GM21737 (cell line): ENCODE results near the gene EPC1.
A peak's percentile ranks its signal among the peaks of the same experiment; 100 is the strongest.
"Not testable (repeated sequence)": the region's sequence is repeated elsewhere in the genome, so short reads cannot be mapped to it uniquely, and the experiment has no call there.

Experiments
- ATAC-seq: cut with Tn5 transposase; IDR thresholded peaks from one replicate; pipeline ENCODE4 v1.9.1; 2021; ENCODE audit warnings: mild to moderate bottlenecking, moderate library complexity; ENCODE audit not compliant: unreplicated experiment

Gene EPC1

GRCh38 chr10:32295027-32295426 lies 51.9 kb downstream of the EPC1 start:
- ATAC-seq: no peak

- ATAC-seq: no peak
These were observed 53.4 kb downstream of the EPC1 start for GRCh38 chr10:32293581-32293980.

- no peak for ATAC-seq
These were observed 67.2 kb downstream of the EPC1 start for GRCh38 chr10:32279795-32280194.

GRCh38 chr10:32273336-32273735 lies 73.6 kb downstream of the EPC1 start:
- no peak for ATAC-seq

- no peak for ATAC-seq
These were observed 75.3 kb downstream of the EPC1 start for GRCh38 chr10:32271617-32272016.

GRCh38 chr10:32269343-32270100 lies 77.4 kb downstream of the EPC1 start:
- no peak for ATAC-seq

GRCh38 chr10:32268788-32269187 lies 78.2 kb downstream of the EPC1 start:
- no peak for ATAC-seq

GRCh38 chr10:32266979-32267378 lies 80.0 kb downstream of the EPC1 start:
- ATAC-seq: no peak

- ATAC-seq: no peak
These were observed 80.4 kb downstream of the EPC1 start for GRCh38 chr10:32266566-32266965.

GRCh38 chr10:32265756-32266155 lies 81.2 kb downstream of the EPC1 start:
- ATAC-seq: no peak

GRCh38 chr10:32263300-32263699 lies 83.7 kb downstream of the EPC1 start:
- no peak for ATAC-seq

- ATAC-seq: no peak
These were observed 87.4 kb downstream of the EPC1 start for GRCh38 chr10:32259551-32259950.

- ATAC-seq: peak; percentile 66
These were observed 90.1 kb downstream of the EPC1 start for GRCh38 chr10:32256613-32257437.

GRCh38 chr10:32253821-32254220 lies 93.1 kb downstream of the EPC1 start:
- no peak for ATAC-seq

- ATAC-seq: no peak
These were observed 93.7 kb downstream of the EPC1 start for GRCh38 chr10:32253276-32253675.

- ATAC-seq: not testable (repeated sequence)
These were observed 96.5 kb downstream of the EPC1 start for GRCh38 chr10:32250489-32250888.

- no peak for ATAC-seq
These were observed 100.3 kb downstream of the EPC1 start for GRCh38 chr10:32246685-32247084.

- no peak for ATAC-seq
These were observed 101.2 kb downstream of the EPC1 start for GRCh38 chr10:32245760-32246159.

GRCh38 chr10:32244421-32245207 lies 102.3 kb downstream of the EPC1 start:
- ATAC-seq: no peak

- ATAC-seq: no peak
These were observed 102.9 kb downstream of the EPC1 start for GRCh38 chr10:32244011-32244410.

- no peak for ATAC-seq
These were observed 105.0 kb downstream of the EPC1 start for GRCh38 chr10:32241946-32242345.
